ENCODE measurements around the gene PRICKLE2.

PRICKLE2 gene

DNA sequence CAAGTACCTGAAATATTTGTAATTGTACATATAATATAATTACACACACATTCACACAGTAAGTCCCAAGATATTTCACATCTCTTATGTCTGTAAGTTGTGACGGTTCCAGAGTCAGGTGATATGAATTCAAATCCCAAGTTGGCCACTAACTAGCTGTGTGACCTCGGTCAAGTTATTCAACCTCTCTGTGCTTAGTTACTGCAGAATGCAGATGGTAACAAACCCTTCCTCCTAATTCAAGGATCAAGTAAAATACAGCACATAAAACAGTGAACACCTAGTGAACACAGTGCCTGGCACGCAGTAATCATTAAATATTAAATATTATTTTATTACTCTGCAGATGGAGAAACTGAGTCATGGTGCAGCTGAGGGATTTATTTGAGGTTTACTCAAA is 6.9 kb downstream of the PRICKLE2 start:
- DNase-seq, result no peak

DNA sequence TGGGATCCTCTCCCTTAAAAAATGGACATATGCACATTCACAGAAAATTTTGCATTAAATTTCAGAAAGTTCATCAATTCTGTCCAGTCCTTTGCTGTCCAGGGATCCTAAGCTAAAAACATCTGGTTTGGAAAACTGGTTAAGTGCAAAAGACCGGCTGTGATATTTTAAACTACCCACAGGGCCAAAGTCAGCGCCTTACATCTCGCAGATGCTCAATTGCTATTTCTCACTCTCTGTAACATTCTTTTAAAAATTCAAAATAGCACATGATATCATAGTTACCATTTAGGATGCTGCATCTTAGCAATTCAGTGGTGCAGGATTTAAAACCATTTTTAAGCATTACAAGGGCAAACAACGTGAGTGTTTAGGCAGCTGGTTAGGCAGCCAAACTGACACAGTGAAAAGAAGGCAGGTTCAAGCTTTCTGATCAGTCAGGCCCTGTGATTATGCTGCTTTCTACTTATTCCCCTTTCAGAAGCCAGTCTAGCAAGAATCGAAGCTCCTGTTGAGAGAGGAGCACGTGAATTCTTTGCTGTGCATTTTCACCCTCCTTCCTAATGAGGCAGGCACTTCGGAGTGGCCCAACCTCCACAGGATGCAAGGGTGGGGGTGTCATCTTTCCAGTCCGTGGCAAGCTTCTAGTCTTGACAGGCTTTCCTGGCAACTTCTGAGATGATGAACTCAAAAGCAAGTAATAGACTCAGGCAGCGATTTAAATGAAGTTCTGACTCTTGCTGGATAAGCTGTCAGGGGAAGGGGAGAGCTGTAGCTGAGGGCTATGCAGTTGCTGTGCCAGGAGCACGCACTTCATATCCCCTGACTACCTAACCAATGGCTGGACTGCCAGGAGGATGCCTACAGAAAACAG is 8.8 kb downstream of the PRICKLE2 start:
- DNase-seq, result peak; percentile 63

DNA sequence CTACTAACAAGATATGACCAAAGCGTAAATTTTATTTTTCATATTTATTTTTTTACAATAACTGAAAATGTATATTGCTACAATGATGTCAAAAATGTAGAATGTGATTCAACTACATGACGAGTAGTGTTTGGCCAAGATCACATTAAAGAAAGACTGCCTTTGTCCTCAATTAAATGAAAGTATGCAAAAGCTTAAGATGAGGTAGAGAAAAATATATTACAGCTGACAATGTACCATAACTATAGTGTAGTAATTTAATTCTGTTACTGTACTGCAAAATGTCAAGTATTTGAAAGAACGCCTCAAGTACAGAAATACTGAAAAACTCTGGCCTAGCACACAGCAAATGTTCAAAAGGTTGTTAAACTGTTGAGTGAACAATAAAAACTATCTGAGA is 9.7 kb downstream of the PRICKLE2 start:
- no peak for DNase-seq

GRCh38 chr3:64215103-64215502 is 10.2 kb downstream of the PRICKLE2 start:
- DNase-seq, result no peak

DNA sequence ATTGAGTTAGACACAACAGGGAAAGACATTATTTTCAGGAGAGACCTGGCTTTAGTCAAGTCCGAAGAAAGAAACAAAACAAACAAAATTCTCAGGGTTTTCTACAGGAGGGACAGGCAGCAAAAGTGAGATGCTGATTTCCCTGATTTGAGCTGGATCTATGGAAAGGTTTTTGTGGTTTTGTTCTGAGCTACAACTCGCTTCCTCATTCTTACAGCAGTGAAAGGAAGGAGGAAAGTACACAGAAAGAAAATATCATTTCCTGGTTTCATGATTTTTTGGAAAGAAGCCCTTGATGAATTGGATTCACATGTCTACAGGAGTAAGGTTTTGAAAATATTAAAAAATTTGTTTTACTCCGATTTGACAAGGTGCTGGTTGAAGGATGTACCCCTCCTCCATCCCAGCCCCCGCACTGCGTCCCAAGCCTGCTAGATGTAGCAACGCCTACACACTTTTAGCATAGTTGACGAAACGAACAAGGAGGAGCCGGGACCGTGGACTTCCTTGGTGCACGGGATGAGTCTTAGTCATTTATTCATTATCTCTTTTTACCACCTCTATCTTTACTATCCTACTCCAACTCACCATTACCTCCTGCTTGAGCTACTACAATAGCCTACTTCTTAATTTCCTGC is 10.8 kb downstream of the PRICKLE2 start:
- peak; percentile 58 for DNase-seq

DNA sequence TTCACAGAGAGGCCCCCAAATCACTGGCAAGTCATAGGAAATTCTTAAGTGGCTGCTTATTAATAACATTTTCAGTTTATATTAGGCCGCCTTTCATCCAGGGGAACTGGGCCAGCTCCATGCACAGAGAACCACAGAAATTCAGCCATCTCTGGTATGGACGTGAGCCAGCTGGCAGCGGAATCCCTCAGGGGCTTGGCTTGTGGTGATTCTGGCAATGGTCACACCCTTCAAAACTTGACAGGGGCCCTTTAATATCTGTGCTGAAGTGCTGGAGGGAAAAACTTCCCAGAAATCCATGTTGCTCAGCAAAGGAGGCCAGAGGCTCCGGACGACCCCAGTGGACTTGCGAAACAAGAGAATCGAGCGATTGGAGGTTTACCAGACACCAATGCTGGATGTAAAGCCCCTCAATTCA is 11.3 kb downstream of the PRICKLE2 start:
- peak; percentile 92 for DNase-seq

DNA sequence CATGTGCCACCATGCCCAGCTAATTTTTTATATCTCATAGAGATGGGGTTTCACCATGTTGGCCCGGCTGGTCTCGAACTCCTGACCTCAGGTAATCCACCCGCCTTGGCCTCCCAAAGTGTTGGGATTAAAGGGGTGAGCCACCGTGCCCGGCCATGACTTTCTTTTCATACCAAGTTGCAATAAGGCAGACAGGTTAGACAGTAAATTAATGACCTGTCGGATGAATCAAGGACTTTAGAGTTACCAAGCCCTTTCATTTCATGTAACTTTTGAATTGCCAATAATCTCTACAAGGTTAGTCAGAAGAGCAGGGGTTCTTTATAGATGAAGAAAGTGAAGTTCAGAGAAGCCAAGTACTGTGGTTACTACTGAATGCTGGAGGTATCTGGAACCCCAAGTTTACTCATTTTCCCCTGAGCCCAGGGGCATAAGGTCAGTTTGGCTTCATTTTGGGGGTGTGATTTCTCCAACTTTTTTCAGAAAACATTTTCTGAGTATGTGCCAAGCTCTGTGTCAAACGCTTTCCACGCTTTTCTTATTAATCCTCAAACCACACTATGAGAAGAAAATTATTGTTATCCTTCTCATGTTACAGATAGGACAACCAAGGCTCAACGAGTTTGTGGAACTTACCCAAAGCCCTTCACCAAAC is 11.9 kb downstream of the PRICKLE2 start:
- DNase-seq, result no peak

DNA sequence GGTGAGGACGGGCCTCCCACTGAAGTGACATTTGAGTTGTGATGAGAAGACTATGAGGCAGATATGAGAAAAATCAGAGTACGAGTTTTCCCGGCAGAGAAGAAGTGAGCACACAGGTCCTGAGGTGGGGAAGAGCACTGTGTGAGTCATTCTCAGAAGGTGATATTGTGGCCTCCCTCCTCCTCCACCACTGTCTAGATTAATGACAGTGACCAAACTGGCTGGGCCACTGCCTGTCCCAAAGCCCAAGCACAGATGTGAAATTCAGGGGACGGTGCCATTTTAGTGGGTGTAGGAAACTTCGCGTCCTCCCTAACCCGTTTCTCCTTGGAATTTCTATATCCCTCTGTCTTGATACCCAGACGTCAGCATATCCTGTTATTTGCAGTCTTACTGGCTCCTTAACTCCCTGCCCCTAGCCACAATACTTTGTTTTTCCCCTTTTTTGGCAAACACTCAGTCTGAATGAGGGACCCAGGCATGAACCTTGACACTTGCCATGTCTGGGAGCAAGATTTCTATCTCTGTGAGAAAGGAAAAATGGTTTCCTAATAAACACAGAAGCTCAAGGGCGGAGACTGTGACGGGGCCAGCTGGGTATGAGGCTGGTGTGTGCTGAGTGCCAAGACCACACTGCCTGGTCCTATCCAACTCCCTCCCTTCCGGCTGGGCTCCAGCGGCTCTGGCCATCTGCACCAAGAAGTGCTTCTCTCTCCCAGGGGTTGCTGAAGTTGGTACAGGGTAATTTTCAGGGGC is 15.2 kb downstream of the PRICKLE2 start:
- peak; percentile 87 for DNase-seq

DNA sequence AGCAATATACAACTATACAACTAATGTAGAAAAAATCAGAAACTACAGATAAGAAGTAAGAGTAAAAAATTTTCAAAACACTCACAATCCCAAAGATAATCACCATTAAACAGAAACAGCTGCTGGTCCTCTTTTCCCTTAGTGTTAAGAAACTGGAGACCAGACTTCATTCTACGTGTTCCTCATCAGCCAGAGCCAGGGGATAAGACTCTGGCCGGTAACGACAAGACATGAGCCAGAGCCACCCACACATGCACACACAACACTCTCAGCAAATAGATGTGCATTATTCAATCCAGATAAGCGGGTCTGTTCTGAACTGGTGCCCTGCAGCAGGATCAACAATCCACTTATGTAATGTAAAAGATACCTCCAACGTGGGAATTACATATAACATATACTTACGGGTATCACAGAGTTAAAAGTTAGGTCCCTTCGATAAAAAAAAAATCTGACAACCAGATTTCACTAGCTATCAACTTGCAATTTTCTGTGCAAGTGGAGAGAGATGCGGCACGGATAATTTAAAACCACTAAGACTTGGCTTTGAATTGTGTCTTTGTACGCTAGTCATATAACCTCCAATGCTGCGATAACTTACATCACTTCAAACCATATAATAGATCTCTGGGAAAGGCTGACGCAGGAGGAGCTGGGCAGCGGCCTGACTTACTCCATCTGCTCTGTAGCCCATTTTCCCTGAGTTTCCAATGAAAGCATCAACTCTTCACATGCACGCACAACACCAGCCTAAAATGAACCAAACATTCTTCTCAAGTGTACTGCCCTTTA is 17.8 kb downstream of the PRICKLE2 start:
- peak; percentile 76 for DNase-seq

- DNase-seq, result no peak
These were observed 21.0 kb downstream of the PRICKLE2 start for GRCh38 chr3:64203969-64204908.

DNA sequence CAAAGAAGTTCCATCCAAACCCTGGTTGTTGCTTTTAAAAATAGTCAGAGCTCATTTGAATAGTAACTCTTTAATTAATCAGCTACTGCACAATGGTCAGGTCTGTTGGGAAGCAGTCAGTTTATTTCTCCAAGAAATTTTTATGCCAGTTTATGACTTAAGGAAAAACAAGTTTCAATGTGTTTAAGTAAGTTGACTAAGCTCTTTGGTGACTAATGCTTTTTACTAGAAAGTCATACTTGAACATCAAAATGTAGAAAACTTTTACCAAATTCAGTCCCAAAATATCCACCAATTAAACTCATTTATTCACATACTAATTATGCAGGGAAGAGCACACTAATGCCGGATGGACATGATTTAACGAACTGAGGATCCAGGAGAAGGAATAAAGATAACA is 22.1 kb downstream of the PRICKLE2 start:
- no peak for DNase-seq

DNA sequence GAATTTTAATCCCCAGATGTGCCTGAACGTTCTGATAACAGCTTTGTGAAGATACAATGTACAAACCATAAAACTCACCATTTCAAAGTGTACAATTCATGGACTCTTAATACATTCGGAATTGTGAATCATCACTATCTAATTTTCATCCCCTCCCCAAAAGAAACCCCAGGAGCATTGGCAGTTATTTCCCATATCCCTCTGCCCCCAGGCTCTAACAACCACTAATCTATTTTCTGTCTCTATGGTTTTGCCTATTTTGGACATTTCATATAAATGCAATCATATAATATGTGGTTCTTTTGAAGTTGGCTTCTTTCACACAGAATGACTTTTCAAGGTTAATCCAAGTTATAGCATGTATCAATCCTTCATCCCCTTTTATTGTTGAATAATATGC is 25.3 kb downstream of the PRICKLE2 start:
- DNase-seq, result no peak

DNA sequence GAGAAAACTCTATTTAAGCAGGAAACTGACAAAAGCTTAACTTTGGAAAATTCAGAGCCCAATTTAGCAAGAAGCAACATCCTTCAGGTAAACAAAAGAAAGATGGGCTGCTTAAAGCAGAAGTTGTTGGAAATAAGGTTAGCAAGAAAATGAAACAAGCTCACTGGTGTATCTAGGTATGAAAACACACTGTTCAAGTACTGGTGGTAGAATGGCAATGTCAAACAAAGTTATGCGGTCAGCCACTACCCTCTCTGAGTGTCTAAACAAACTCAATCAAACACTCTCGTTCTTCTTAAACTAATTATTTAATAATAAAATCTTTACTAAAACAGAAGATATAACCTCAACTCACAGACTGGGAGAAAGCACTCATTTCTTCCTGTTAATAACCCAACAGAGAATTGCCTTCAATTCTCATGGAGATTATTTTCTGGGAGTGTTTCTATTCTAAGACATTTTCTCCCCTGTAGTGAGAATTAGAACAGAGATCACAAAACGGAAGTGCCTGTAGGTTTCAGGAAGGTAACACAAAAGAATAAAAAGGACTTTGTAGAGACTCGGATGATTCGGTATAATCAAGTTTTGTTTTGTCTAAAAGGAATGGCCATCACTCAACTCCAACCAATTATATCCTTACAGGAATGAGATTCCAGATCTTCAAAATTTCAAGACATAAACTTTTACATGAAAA is 28.9 kb downstream of the PRICKLE2 start:
- no peak for DNase-seq

DNA sequence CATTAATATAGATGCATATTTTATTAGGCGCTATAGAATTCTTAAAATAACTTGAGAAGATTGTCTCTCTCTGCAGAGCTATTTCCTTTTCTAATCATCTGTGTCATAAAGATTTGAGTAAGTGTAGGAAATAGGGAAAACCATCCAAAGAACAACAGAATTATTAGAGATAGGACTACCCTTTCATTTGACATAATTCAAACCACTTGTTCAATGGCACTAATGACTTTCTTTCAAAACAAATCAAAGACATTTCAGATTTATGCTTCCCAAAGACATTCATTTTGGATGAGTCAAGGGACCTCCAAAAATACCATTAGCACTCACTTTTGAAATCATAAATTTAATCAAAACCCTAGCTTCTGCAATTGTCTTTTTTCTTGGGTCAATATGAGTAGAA is 29.5 kb downstream of the PRICKLE2 start:
- DNase-seq, result no peak

DNA sequence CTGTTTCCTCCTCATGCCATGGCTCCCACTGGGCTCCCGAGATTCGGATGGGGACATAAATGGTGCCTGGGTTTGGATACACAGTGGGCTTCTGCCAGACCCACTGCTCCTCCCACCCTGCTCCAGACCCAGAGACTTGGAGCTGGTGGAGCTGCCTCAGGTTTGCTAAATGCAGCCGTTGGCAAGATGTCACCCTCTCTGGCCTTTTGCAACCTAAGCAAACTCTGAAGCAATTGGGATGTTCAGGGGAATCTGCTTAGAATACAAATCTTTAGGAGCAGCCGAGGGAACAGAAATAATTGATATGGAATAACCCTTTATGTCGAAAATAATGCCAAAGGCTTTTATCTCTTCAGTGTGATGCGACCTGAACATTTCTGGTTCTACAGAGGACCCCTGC is 33.4 kb downstream of the PRICKLE2 start:
- no peak for DNase-seq

DNA sequence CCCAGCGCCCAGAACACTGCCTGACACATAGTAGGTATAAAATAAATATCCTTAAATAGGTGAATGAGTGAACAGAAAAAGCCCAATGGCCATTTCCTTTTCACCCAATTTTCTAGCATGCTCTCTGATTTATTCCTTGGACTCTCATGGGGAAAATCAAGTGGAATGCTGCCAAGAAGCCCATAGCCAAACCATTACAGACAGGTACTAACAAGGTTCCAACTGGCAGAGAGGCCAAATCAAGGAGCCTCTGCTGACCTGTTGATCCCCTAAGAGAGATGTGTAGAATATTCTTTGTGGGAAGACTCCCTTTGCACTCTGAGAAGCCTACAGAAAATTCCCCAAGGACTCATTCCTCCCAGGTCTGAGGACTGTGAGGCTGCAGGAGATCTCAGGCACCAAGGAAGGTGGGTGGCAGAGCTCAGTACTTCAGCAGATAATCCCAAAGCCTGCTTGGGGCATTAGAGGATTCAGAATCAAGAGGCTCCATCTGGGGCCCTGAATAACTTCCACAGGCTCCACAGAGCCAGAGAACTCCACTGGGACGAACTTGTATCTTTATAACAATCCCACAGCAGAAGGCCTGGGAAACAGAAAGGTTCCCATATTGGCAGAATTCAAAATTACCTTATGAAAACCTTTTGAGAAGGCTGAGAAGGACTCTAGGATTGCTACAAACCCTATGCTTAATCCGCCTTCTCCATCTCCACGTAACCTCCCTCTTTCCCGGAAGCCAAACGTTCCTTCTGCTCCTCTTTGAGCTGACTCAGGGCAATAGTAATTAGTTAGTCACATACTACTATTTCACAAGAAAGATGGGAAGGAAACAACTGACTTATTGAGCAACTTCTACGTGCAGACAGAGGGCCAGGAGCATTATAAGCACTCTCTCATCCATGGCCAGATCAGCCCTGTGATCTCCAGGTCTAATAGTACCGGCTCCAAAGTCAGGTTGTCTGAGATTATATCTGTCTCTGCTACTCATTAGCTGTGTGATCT is 34.5 kb downstream of the PRICKLE2 start:
- DNase-seq, result no peak

DNA sequence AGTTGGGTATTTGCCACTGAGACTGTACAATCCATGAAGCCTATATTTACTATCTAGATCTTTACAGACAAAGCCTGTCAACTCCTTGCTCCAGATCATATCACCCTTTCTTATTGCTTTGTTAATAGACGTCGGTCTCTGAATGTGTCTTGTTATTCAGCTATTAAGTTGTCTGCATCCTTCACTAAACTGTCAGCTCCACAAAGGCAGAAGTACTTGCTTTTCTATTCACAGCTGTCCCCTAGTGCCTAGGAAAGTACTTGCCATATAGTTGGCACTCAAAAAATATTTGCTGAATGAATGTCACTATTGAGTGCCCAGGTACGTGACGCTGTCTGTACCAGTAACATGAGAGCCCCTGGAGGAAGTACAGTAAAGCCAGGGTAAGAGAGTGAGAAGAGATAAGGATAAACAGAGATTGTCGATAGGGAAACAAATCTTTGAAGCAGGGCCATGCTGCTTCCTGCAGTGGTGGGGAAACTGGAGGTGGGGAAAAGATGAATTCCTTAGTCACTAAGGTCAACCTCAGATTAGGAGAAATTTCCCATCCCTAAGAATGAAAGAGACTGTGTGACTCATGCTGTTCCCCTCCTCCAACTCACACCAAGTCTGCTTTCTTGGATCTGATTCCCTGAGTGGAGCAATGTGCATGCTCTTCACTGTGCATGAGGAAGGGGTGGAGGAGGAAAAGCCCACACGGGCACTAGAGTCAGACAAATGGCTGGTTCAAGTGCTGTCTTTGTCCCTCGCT is 36.3 kb downstream of the PRICKLE2 start:
- DNase-seq, result peak; percentile 30
